Dedifferentiated amniotic fluid mesenchymal stem cell (primary cell): ENCODE results near the gene CPNE9.
A peak's percentile ranks its signal among the peaks of the same experiment; 100 is the strongest.

Experiments used
- DNase-seq: peaks from one replicate; pipeline ENCODE4 v3.0.0-alpha.2; 2016; ENCODE audit errors: extremely low spot score

The CPNE9 gene

DNA sequence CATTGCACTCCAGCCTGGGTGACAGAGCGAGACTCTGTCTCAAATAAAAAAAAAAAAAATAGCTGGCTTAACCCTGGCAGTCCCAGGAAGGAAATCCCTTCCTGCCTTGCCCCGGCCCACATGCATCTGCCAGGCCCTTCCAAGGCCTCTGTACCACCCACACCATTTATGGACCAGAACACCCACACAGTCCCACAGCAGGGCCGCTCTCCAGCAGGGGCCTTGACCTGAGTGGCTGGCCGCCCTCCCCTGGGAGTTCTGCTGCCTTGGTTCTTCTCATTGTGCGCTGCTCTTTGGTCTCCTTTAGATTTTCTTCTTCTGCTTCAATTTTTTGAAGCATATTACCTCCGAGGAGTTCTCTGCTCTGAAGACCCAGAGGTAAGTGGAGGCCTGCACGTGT, 16.1 kb upstream of the CPNE9 start:
- no peak for DNase-seq

DNA sequence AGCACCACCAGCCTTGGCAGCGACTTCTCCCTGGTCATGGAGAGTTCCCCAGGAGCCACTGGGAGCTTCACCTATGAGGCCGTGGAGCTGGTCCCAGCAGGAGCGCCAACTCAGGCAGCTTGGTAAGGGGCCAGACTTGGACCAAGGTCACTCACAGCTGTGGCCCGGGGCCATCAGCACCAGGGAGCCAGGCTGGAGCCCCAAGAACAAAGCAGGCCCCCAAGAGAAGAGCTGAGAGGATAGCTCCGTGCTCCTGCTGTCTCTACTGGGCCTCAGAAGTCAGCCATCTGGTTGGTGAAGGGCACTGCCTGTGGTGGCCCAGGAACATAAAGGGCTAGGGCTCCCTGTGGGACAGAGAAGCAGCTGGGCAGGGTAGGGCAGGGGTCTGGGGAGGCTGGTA, 14.7 kb upstream of the CPNE9 start:
- no peak for DNase-seq

DNA sequence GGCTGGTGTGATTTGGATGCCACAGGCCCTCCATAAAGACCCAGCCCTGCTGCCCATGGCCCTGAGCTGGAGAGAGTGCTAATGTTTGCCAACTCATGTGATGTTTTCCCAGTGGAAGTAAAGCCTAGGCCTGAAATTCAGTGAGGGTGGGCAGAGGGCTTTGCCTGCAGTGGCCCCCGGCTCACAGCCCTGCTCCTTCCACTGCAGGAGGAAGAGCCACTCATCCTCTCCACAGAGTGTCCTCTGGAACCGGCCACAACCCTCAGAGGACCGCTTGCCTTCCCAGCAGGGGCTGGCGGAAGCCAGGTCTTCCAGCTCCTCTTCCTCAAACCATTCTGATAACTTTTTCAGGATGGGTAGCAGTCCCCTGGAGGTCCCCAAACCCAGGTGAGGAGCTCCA, 13.9 kb upstream of the CPNE9 start:
- DNase-seq = no peak

DNA sequence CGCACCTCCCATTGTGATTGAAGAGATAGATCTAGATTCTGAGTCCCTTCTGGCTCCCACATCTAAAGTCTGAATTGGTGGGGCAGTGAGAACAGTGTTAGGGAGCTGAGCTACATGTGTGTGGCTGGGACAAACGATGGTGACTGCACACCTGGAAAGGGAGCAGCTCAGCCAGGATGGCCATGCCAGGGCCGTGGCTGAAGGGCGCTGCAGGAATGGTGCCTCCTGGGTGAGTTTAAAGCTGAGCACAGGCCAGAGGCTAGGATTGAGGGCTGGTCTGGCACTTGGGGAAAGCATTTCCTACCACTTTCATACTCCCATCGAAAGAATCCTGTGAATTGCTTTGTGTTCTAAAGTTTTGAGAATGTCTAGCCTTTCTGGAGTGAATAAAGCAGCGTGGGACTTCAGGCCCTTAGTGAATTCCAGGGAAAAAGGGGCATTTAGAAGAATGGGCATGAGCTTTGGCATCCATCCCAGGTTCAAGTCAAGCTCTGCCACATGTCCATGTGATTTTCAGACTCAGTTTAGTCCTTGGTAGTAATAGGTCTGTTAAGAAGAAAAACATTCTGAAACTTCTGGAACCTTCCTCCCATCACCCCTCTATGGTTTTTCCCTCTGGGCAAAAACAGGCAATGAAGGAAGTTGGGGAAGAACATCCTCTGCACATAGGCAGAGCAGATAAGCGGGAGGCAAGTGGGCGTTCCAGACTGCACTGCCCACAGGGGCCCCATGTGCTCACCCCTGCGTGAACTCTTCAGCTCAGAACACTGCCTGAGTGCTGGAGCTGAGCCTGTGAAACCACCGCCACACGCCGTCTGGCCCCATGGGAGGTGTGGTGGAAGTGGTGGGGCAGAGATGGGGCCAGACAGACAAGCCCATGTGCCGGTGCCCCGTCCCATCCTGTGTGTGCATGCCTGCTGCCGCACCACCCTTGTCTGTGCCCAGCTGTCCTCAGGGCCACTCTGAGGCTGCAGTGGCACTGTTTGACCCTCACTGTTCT, 12.9 kb upstream of the CPNE9 start:
- no peak for DNase-seq

DNA sequence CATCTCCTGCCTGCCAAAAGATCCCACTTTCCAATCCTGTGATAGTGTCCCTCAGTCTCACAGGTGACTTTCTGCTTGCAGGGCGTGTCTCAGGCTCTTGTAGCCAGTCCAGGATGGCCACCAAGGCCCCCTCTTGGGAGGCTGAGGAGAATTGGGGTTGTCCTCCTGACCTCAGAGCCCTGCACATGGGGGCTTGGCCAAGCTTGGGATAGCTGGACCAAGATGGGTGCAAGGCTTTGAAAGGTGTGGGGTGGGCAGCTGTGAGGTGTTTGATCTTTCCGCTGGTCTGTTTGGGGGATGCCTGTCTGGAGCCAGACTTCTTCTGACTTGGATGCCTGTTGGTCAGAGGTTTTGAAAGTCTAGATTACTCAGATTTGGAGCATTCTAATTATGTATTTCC, 12.0 kb upstream of the CPNE9 start:
- no peak for DNase-seq

DNA sequence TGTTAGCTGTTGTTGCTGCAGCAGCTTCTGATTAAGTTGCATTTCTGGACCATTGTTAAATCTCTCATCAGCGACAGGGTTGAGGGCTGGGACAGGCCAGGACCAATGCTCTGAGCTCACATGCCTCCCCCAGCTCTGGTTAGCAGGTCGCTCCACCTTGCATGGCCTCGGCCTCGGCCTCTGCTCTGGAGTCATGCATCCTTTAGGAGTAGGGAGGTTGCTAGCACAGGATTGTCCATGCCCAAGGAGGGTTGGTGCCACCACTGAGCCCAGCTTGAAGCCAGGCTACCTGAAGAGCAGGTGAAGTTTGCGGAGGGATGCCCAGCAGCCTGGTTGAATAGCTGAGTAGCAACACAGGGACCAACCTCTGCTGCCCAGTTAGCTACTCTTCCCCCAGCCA, 11.2 kb upstream of the CPNE9 start:
- DNase-seq = no peak

DNA sequence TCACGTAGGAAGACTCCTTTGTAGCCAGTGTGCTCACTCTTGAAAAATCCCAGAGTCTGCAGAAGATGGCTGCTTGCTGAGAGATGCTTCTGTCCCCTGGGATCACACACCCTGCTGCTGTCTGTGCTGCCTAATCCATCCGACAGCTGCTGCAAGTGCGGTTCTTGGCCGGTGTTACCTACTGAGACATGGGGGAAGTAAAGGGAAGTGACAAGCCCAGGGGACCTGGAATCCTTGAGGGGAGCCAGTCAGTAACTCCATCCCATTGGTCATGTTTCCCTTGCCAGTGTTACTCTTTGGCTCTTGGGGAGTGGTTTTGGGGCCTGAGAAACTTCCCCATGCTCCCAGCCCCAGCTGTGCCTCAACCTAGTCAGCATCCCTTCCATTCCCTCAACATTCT, 8.3 kb upstream of the CPNE9 start:
- DNase-seq = no peak

DNA sequence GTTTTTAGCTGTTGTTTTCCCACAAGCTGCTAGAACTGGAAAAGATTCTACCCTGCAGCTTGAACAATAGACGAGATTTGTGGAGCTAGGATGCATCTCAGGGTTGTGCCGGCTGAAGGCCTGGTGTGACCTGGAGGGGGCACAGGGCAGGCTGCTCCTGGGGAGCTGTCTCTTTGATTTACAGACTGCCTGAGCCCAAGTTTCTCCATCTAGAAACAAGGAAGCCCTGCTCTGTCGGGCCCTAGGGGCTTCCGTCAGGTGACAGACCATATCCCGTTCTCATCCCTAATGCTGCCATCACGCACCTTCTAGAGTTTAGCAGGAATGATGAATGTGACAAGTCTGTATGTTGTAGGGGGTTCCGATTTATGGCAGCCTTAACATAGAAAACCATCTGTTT, 7.9 kb upstream of the CPNE9 start:
- no peak for DNase-seq

DNA sequence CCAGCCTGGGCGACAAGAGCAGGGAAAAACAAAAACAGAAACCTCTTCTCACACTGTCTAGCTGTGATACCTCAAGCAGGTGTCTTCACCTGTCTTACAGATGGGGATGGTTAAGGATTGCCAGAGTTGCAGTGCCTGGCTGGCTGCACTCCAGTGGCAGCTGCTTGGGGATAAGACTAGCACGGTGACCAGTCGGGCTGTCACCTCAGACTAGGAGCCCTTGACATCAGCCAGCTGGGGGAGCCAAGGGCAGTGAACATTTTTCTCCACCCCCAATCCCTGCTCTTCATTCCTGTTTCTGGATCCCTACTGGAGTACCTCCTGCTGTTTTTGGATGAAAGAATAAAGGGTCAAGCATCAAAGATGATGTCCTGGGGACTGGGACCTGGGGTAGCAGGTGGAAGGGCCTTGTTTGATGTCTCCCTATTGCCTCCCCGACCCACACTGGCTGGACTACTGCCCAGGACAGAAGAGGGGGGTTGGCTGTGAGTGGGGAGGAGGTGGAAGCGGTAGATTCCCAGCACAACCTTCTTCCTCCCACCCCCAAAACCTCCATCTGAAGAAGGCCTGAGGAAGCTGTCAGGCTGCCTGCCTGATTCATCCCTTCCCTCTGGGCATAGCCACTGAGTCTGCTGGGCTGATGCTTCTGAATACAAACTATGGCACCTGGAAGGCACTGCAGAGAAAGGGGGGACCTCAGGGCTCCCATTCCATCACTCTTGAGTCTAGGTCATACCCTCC, 7.0 kb upstream of the CPNE9 start:
- no peak for DNase-seq

DNA sequence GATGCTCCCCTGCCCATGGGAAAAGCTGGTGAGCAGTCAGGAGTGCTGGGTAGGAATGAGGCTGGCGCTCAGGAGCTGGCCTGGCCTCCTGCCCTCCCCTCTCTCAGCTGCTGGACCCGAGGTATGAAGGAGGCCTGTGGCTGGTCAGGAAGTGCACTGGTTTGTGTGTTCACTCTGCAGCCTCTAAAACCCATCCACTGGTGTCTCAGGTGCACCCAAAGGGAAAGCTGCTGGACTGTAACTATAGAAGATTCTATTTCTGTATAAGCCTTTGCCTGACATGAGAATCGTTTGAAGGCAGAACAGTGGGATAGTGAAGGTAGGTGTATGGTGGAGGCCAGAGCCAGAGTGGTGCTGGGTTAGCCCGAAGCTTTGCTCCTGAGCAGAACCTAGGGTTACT, 5.7 kb upstream of the CPNE9 start:
- DNase-seq = no peak

DNA sequence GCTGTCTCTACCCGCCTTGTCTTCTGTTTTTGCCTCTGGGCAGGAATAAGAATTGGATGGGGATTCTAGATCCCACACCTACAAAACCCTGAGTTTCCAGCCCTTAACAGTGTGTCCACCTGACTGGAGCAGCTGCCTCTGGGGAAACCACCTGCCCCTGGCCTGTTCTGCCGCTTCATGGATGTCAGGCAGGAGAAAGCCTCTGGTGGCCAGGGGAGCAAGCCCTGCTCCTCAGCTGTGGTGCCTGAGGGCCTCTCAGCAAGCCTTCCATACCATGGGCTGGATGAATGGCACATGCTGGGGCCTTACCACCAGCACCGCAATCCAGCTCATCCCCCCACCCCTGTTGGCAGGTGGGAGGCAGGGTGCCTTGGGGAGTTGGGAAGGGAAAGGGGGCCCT, 5.3 kb upstream of the CPNE9 start:
- no peak for DNase-seq

DNA sequence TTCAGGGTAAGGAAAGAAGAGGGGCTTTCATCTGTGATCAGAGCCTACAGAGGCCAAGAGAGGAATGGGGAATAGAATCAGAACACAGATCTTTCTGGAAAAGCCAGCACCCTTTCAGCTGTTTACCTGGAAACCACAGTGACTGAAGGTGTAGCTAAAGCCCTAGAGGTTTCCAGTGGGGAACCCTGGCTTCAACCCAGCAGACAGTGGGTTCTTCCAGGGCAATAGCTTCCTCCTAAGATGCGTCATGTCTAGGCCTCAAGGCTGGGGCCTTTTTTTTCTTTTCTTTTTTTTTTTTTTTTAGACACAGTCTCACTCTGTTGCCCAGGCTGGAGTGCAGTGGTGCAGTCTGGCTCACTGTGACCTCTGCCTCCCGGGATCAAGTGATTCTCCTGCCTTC, 3.1 kb upstream of the CPNE9 start:
- DNase-seq = no peak

DNA sequence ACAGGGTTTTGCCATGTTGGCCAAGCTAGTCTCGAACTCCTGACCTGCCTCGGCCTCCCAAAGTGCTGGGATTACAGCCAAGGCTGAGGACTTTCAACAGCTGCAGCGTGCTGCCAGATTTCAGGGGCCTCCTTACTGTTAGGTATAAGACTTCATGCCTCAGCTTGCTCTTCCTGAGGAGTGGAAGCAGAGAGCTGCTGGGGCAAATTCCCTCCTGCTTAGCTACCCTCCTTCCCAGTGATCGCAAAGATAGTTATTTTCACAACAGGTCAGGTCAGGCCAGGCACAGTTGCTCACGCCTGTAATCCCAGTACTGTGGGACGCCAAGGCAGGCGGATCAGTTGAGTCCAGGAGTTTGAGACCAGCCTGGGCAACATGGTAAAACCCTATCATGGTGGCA, 2.6 kb upstream of the CPNE9 start:
- DNase-seq = no peak

DNA sequence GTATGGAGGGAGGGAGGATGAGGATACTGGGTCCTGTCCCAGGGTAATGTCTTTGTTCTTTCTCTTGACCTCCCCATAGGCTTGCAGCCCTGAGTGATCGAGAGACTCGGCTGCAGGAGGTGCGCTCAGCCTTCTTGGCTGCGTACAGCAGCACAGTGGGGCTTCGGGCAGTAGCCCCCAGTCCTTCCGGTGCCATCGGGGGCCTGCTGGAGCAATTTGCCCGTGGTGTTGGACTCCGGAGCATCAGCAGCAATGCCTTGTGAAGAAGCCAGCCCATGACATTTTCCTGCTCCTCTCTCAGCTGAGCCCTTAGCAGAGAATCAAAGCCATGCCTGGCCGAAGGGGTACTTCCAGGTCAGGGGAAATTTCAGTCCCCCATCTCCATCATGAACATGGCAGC, 1.9 kb upstream of the CPNE9 start:
- DNase-seq = no peak

DNA sequence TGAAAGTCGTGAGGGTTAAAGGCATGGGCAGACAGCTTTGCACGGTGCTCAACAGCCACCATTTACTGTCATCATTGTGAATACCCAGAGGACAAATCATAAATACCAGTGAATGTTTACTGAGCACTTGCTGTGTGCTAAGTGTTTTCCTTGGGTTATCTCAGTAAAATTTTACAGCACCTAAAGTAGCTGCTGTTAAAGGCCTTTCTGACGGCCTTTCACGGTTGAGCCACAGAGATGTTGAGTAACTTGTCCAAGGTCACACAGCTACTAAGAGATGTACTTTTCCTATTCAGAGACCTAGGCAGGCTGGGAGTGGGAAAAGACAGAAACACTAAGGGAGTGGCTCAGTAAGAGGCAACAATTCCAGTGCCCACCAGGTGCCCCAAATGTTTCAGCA, 393 bp upstream of the CPNE9 start:
- no peak for DNase-seq

DNA sequence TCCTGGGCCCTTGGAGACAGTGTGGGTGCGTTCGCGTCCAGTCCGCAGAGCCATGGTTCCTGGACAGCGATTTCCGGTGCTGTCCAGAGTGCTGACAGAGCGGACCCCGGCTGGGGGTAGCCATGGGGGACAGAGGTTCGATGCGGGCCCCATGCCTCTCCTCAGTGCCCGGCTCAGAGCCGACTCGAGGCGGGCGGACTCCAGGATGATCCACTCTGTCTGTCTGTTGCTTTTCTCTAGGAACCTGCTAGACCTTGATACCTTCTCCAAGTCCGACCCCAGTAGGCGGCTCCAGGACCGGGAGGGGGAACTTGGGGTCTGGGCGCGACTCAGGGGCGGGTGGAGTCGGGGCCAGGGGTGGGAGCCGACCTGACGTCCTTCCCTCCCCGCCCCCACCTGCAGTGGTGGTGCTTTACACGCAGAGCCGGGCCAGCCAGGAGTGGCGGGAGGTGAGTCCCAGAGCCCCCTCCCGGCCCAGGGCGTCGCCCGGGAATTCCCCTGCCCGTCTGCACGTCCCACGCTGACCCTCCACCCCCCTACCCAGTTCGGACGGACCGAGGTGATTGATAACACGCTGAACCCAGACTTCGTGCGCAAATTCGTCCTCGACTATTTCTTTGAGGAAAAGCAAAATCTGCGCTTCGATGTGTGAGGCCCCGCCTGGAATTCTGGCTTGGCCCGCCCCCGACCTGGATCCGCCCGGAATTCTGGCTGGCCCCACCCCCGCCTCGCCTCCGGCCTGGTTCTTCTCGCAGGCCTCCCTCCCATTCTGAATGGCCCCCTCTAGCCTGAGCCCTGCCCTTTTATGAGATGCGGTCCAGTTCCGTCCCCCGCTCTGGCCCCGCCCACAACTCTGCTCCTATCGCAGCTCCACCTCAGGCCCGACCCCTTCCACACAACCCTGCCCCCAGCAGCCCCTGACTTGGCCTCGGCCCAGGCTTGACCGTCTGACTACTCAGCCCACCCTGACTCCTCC, 1.0 kb downstream of the CPNE9 start:
- no peak for DNase-seq

DNA sequence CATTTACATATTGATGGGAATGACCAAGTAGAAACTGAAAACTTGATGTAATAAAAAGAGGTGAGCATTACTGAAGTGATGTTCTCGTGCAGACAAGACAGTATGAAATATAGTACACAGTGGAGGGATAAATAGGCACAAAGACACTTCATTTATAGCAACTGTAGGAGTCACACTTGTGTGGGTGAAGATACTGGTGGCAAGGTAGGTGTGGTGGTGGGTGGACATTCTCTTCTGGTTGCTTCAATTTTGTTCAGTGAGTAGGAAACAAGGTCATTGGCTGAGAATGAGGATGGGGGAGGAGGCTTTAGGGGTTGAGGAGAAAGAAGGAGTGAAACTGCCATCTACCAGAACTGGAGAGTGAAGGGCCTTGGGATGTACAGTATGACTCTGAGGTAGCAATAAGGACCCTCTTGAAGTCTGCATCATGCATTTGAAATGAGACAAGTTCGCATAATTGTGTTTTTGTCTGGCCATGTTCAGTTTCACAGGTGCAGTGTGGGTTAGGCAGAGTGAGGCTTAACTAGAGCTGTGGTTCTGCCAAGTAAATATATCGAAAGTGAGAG, 6.6 kb downstream of the CPNE9 start:
- no peak for DNase-seq

DNA sequence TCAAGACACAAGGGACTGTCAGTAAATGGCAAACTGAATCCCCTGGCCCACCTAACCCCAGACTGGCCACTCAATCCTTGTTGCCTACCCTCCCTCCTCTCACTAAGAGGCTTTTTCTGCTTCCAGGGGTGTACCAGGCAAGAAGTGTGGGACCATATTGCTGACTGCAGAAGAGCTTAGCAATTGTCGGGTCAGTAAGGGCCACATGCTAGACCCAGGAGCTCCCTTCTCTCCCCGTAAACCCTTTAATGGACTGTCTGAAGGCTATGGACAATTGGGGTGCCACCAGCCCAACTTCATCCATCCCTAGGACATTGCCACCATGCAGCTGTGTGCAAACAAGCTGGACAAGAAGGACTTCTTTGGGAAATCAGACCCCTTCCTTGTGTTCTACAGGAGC, 8.8 kb downstream of the CPNE9 start:
- DNase-seq = no peak

DNA sequence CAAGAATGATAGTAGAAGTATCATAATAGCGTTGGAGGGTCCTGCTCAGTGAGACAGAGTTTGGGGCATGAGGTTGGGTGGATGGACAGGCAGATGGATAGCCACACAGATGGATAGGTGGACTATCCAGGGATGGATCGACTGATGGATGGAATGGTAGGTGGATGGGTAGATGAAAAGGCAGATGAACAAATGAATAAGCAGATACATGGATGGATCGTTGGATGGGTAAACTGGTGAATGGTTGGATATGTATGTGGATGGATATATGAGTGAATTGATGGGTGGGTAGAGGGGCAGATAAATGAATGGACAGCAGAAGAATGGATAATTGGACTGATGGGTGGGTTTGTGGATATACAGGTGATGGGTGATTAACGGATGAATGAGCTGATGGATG, 9.5 kb downstream of the CPNE9 start:
- no peak for DNase-seq

DNA sequence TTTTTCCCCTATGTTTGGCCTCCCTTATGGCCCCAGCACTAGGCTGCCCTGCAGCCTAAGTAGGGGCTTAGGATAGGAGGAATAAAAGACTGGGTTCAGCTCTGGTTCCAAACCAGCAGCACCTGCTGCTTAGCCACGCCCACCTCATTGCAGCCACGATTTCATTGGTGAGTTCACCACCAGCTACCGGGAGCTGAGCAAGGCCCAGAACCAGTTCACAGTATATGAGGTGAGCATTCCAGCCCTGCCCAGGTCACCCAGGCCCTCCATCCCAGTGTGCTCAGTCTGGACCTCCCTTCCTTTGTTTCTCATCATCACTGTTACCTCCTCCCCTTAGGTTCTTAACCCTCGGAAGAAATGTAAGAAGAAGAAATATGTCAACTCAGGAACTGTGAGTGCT, 11.5 kb downstream of the CPNE9 start:
- DNase-seq = no peak

DNA sequence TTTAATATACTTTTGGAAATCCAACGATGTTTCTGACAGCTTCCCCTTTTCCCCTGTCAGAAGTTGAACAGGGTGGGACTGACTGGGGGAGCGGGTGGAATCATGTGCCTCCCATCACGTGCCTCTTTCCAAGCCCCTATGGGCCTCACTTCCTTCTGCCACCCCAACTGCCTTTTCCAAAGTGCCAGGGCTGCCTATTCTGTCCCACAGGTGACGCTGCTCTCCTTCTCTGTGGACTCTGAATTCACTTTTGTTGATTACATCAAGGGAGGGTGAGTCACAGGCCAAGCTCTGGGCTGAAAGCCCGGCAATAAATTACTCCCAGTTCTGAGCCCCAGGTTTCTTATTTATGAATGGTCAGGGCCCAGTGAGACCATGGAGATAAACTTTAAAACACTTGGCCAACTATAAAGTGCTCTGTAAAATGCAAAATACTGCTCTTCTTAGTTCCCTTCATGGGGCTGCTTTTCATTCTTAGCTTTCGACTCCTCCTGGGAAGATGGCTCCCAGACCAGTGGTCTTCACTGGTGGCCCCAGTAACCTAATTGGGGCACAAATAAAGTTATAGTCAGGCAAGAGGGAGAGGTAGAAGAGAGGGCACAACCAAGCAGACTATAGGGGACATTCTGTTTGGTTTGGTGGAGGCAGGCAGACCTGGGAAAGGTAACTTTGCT, 12.3 kb downstream of the CPNE9 start:
- DNase-seq = peak; percentile 95
